MM.1S (cell line): ENCODE measurements around the gene SPRED2.

Source experiments
- DNase-seq: peaks from one replicate; pipeline ENCODE4 v3.0.0-alpha.2; 2015
- H2AFZ ChIP-seq: fragments of 300-600 bp; sonication (generic); 2 replicates; pipeline ENCODE4 v1.6.0; 2016; ENCODE audit warnings: antibody characterized with exemption, low read length
- H3F3A ChIP-seq: fragments of 300-600 bp; sonication (generic); 2 replicates; pipeline ENCODE4 v1.6.1; 2016; ENCODE audit warnings: mild to moderate bottlenecking, antibody characterized with exemption, low read length, moderate library complexity, mixed read lengths; ENCODE audit not compliant: insufficient read depth
- H3K27ac ChIP-seq: fragments of 300-600 bp; sonication (generic); 2 replicates; pipeline ENCODE4 v1.5.1; 2016; ENCODE audit warnings: mild to moderate bottlenecking, low read length
- H3K27me3 ChIP-seq: fragments of 300-600 bp; sonication (generic); replicated peaks from 2 replicates; pipeline ENCODE4 v1.6.0; 2016; ENCODE audit warnings: low read length; ENCODE audit not compliant: insufficient read depth
- H3K36me3 ChIP-seq: fragments of 300-600 bp; sonication (generic); replicated peaks from 2 replicates; pipeline ENCODE4 v1.6.1; 2016; ENCODE audit warnings: mild to moderate bottlenecking, low read length, mixed read lengths; ENCODE audit not compliant: insufficient read depth
- H3K4me1 ChIP-seq: fragments of 300-600 bp; sonication (generic); 2 replicates; pipeline ENCODE4 v1.6.1; 2016; ENCODE audit warnings: low read length, mixed read lengths
- H3K4me2 ChIP-seq: fragments of 300-600 bp; sonication (generic); 2 replicates; pipeline ENCODE4 v1.6.0; 2016; ENCODE audit warnings: low read depth, low read length
- H3K4me3 ChIP-seq: fragments of 300-600 bp; sonication (generic); 2 replicates; pipeline ENCODE4 v1.5.1; 2016; ENCODE audit warnings: low read length, mixed read lengths
- H3K79me2 ChIP-seq: fragments of 300-600 bp; sonication (generic); 2 replicates; pipeline ENCODE4 v1.6.1; 2016; ENCODE audit warnings: mixed run types, low read length, mixed read lengths
- H3K9ac ChIP-seq: fragments of 300-600 bp; sonication (generic); 2 replicates; pipeline ENCODE4 v1.6.1; 2016; ENCODE audit warnings: low read length, mixed read lengths
- H3K9me2 ChIP-seq: fragments of 300-600 bp; sonication (generic); replicated peaks from 2 replicates; pipeline ENCODE4 v1.6.1; 2016; ENCODE audit warnings: mild to moderate bottlenecking, low read length, mixed read lengths; ENCODE audit not compliant: insufficient read depth
- H3K9me3 ChIP-seq: fragments of 300-600 bp; sonication (generic); replicated peaks from 2 replicates; pipeline ENCODE4 v1.6.1; 2016; ENCODE audit warnings: mild to moderate bottlenecking, low read length, mixed read lengths; ENCODE audit not compliant: insufficient read depth
- H4K20me1 ChIP-seq: fragments of 300-600 bp; sonication (generic); 2 replicates; pipeline ENCODE4 v1.6.1; 2016; ENCODE audit warnings: mild to moderate bottlenecking, low read length, moderate library complexity, mixed read lengths; ENCODE audit not compliant: insufficient read depth
- EZH2 ChIP-seq: fragments of 300-600 bp; sonication (generic); optimal IDR thresholded peaks from 2 replicates; pipeline ENCODE3; 2017; ENCODE audit warnings: low read depth, mild to moderate bottlenecking, antibody characterized with exemption, low read length, mixed read lengths
- EZH2phosphoT487 ChIP-seq: fragments of 300-600 bp; sonication (generic); IDR thresholded peaks from 2 replicates; pipeline ENCODE4 v1.6.1; 2018; ENCODE audit warnings: antibody characterized with exemption, low read length
- TF ChIP-seq, protein P1 (sequence below): fragments of 300-600 bp; sonication (generic); IDR thresholded peaks from 2 replicates; pipeline ENCODE4 v1.5.1; 2016; ENCODE audit warnings: antibody characterized with exemption, low read length, mixed read lengths

The SPRED2 gene

GRCh38 chr2:65298089-65298488 lies 134.3 kb downstream of the SPRED2 start:
- Histone ChIP-seq H3K27me3 (no peaks in the 10 kb centered on the region), H3K4me2 (no peak overlapping the region), H3F3A (peaks cover 22% of the 10 kb centered on the region), H3K4me3 (no peak overlapping the region), H3K9me3 (no peaks in the 10 kb centered on the region), H3K27ac (no peak overlapping the region), H3K9ac (no peak overlapping the region), H3K36me3 (no peaks in the 10 kb centered on the region), H3K9me2 (no peaks in the 10 kb centered on the region), H4K20me1 (no peaks in the 10 kb centered on the region), H3K4me1 (peaks cover 28% of the 10 kb centered on the region), H3K79me2 (no peaks in the 10 kb centered on the region), H2AFZ (no peak overlapping the region)
- DNase-seq = no peak
- TF ChIP-seq EZH2phosphoT487 (no peak), EZH2 (no peak)
- TF ChIP-seq, protein P1, sequence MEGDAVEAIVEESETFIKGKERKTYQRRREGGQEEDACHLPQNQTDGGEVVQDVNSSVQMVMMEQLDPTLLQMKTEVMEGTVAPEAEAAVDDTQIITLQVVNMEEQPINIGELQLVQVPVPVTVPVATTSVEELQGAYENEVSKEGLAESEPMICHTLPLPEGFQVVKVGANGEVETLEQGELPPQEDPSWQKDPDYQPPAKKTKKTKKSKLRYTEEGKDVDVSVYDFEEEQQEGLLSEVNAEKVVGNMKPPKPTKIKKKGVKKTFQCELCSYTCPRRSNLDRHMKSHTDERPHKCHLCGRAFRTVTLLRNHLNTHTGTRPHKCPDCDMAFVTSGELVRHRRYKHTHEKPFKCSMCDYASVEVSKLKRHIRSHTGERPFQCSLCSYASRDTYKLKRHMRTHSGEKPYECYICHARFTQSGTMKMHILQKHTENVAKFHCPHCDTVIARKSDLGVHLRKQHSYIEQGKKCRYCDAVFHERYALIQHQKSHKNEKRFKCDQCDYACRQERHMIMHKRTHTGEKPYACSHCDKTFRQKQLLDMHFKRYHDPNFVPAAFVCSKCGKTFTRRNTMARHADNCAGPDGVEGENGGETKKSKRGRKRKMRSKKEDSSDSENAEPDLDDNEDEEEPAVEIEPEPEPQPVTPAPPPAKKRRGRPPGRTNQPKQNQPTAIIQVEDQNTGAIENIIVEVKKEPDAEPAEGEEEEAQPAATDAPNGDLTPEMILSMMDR = no peak

DNA sequence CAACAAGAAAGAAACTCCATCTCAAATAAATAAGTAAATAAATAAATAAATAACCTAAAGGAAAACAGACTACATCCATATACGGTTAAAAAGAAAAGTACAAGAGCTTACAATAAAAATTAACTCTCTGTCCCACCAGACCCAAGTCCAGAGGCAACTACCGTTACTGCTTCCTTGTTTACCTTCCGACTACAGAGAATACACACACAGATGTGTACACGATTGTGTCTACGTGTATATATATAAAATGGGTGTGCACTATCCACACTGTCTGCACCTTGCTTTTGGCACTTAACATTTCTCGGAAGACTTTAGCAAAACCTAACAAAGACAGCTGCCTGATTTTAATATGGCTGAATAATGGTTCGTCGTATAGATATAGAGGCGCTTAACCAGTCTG lies 134.9 kb downstream of the SPRED2 start:
- Histone ChIP-seq H3K36me3 (no peaks in the 10 kb centered on the region), H3K4me1 (peaks cover 27% of the 10 kb centered on the region), H3K79me2 (no peaks in the 10 kb centered on the region), H3K9ac (no peak overlapping the region), H3K4me2 (no peak overlapping the region), H3K4me3 (no peak overlapping the region), H3K9me3 (no peaks in the 10 kb centered on the region), H2AFZ (no peak overlapping the region), H3K27ac (no peak overlapping the region), H3K27me3 (no peaks in the 10 kb centered on the region), H3F3A (peaks cover 22% of the 10 kb centered on the region), H4K20me1 (no peaks in the 10 kb centered on the region), H3K9me2 (no peaks in the 10 kb centered on the region)
- DNase-seq = no peak
- TF ChIP-seq, protein P1 = no peak
- no peak for TF ChIP-seq EZH2
- TF ChIP-seq EZH2phosphoT487 = no peak

- no peaks in the 10 kb centered on the region for H3K27me3 ChIP-seq
- H3K36me3 ChIP-seq = no peaks in the 10 kb centered on the region
- H4K20me1 ChIP-seq = no peaks in the 10 kb centered on the region
- no peaks in the 10 kb centered on the region for H3K79me2 ChIP-seq
- peaks cover 21% of the 10 kb centered on the region for H3K4me1 ChIP-seq
- no peak overlapping the region for H3K9ac ChIP-seq
- no peaks in the 10 kb centered on the region for H3K9me3 ChIP-seq
- H3K4me3 ChIP-seq = no peak overlapping the region
- H3F3A ChIP-seq = peaks cover 22% of the 10 kb centered on the region
- H3K27ac ChIP-seq = no peak overlapping the region
- H2AFZ ChIP-seq = no peak overlapping the region
- TF ChIP-seq, protein P1 = no peak
- TF ChIP-seq EZH2 = no peak
- TF ChIP-seq EZH2phosphoT487 = no peak
- no peak for DNase-seq
- no peaks in the 10 kb centered on the region for H3K9me2 ChIP-seq
- no peak overlapping the region for H3K4me2 ChIP-seq
These were observed 135.4 kb downstream of the SPRED2 start for GRCh38 chr2:65296971-65297370.
